Esophagus muscularis mucosa (tissue), 4 donors: ENCODE measurements around the gene ASB10. TPM values are rescaled to one million over a fixed set of nuclear protein-coding genes. Genes with fewer than 3 reads are reported as not detected.

Experiments
- DNase-seq: peaks from one replicate; pipeline ENCODE4 v3.0.0-alpha.2; 2017; ENCODE audit errors: extremely low spot score
- H3K27ac ChIP-seq, 4 donors: fragments of 200-600 bp; sonication (generic); replicated peaks in 1 of 4; 1 replicate in 3 of 4; 2 replicates in 1 of 4; pipeline ENCODE4 v1.5.1; 2016 to 2019; ENCODE audit warnings: mild to moderate bottlenecking in 1 of 4
- H3K27me3 ChIP-seq, 4 donors: fragments of 200-600 bp; sonication (generic); one replicate each; pipeline versions ENCODE4 v1.5.1 to v1.6.0; 2016 to 2019
- H3K36me3 ChIP-seq, 4 donors: fragments of 200-600 bp; sonication (generic); one replicate each; pipeline ENCODE4 v1.5.1; 2016 to 2019
- H3K4me1 ChIP-seq, 4 donors: fragments of 200-600 bp; sonication (generic); one replicate each; pipeline ENCODE4 v1.5.1; 2016 to 2019
- H3K4me3 ChIP-seq, 4 donors: fragments of 200-600 bp; sonication (generic); 1 replicate in 2 of 4; 2 replicates in 2 of 4; pipeline ENCODE4 v1.5.1; 2016 to 2019; ENCODE audit warnings: mild to moderate bottlenecking in 4 of 4, moderate library complexity in 1 of 4
- H3K9me3 ChIP-seq, 4 donors: fragments of 200-600 bp; sonication (generic); 1 replicate in 3 of 4; 2 replicates in 1 of 4; pipeline ENCODE4 v1.5.1; 2016 to 2019
- EP300 ChIP-seq: sonication (generic); formaldehyde crosslinking; IDR thresholded peaks from one replicate; pipeline ENCODE4 v1.6.1; 2017; ENCODE audit warnings: antibody characterized with exemption
- POLR2A ChIP-seq: fragments of 450-650 bp; IDR thresholded peaks from one replicate; pipeline ENCODE4 v1.6.1; 2017; ENCODE audit warnings: antibody characterized with exemption, moderate library complexity, mild to moderate bottlenecking, low read depth
- POLR2AphosphoS5 ChIP-seq, 2 donors: sonication (generic); formaldehyde crosslinking; IDR thresholded peaks; one replicate each; pipeline ENCODE4 v1.6.1; 2017; ENCODE audit warnings: antibody characterized with exemption in 2 of 2
- WGBS: methylation state at CpG from one replicate; pipeline ENCODE4 v1.1.5; 2018; 5-methylcytosine and 5-hydroxymethylcytosine counted together
- intact Hi-C: fragments of 100-400 bp; cut with DNase I; formaldehyde crosslinking; loops from one replicate; pipeline ENCODE4 v1.15.1; 2023
- total RNA-seq, 4 donors: library from RNA; depleted of rRNA; stranded (reverse); fragments of >200 nt; gene quantifications; one replicate each; pipeline versions ENCODE4 v1.1.0 to v1.2.1, GENCODE V29; 2016
- TF ChIP-seq, protein P1 (sequence below), 3 experiments: fragments of 200-600 bp in 2 of 3; fragments of 450-650 bp in 1 of 3; sonication (generic) in 2 of 3; IDR thresholded peaks; one replicate each; pipeline ENCODE4 v1.5.1; 2017 to 2019; ENCODE audit warnings: antibody characterized with exemption in 3 of 3, mild to moderate bottlenecking in 2 of 3, moderate library complexity in 1 of 3

Gene ASB10
- total RNA-seq, 4 donors from 2014 or later, result not detected

DNA sequence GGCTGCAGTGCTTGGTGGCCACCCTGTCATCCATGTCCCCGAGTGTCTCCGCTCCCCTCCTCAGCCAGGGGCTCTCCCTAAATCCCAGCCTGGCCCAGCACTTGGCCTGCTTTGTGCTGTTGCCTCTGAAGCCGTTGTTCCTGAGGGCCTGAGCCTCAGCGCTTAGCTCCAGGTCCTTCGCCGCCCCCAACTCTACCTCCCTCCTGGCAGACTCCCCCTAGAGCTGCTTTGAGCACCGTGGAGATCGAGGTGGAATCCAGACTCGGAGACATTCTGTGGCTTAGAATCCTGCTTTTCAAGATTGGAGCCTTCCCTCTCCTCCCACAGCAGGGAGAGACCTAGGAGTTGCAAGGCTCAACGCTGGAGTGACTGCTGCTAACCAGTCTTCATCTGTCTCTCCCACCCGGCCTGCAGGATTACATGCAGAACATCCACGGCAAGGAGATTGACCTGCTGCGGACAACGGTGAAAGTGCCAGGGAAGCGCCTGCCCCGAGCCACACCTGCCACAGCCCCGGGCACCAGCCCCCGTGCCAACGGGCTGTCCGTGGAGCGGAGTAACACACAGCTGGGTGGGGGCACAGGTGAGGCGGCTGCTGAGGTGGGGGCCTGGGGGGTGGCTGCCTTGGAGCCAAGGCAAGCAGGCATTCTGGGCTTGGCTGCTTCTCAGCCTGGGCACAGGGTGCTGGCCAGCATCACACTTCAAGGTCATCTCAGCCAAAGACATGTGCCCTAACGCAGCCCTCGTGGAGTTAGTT lies 52.9 kb downstream of the ASB10 start:
- TF ChIP-seq, protein P1, sequence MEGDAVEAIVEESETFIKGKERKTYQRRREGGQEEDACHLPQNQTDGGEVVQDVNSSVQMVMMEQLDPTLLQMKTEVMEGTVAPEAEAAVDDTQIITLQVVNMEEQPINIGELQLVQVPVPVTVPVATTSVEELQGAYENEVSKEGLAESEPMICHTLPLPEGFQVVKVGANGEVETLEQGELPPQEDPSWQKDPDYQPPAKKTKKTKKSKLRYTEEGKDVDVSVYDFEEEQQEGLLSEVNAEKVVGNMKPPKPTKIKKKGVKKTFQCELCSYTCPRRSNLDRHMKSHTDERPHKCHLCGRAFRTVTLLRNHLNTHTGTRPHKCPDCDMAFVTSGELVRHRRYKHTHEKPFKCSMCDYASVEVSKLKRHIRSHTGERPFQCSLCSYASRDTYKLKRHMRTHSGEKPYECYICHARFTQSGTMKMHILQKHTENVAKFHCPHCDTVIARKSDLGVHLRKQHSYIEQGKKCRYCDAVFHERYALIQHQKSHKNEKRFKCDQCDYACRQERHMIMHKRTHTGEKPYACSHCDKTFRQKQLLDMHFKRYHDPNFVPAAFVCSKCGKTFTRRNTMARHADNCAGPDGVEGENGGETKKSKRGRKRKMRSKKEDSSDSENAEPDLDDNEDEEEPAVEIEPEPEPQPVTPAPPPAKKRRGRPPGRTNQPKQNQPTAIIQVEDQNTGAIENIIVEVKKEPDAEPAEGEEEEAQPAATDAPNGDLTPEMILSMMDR (IDR thresholded peaks at IDR 0.05), result no peak
- TF ChIP-seq EP300 (no peak), POLR2A (no peak), POLR2AphosphoS5 (IDR thresholded peaks at IDR 0.05) (no peak)
- intact Hi-C loops, result no loop called here
- no peak overlapping the region for H3K4me3 ChIP-seq
- no peaks in the 10 kb centered on the region for H3K27me3 ChIP-seq
- no peak overlapping the region for H3K27ac ChIP-seq
- no peaks in the 10 kb centered on the region for H3K9me3 ChIP-seq
- WGBS, result 95% methylated on average over 15 of the region's 24 CpGs
- no peak for DNase-seq
- peaks cover 0 to 17% (median 3%) of the 10 kb centered on the region in 4 donors for H3K4me1 ChIP-seq
- peaks cover 46 to 100% (median 97%) of the 10 kb centered on the region in 4 donors for H3K36me3 ChIP-seq

DNA sequence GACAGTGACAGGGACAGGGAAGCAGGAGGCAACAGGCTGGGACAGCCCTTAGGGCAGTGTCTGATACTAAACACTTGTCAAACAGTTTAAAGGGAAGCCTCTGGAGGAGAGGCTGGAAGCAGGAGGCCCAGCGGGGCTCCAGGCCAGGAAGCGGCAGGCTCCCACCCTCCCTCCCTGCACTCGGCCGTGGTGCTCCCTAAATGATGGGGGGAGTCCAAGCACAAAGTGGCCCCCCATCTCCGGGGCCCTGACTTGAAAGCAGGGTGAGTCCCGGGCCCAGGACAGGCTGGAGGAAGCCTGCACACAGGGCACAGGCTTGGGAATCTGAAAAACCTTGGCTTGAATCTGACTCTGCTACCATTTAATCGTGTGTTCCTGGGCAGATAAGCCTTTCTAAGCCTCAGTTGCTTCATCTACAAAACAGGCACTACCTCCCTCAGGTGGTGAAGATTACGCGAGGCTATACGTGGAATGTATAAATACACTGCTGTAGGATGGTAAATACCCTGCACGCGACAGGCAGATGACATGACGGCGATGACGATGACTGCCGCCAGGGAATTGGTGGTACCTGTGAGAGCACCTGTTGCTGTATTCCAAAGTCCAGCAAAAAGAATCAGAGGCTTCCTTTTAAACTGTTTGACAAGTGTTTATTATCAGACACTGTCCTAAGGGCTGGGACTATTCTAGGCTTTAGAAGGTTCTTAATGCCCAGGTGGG lies 53.6 kb downstream of the ASB10 start:
- H3K36me3 ChIP-seq, result peaks cover 53 to 100% (median 99%) of the 10 kb centered on the region in 4 donors
- H3K27me3 ChIP-seq, result no peaks in the 10 kb centered on the region
- 96% methylated on average over 10 of the region's 16 CpGs for WGBS
- no peak overlapping the region for H3K27ac ChIP-seq
- DNase-seq, result no peak
- no peaks in the 10 kb centered on the region for H3K9me3 ChIP-seq
- peaks cover 0 to 15% (median 3%) of the 10 kb centered on the region in 4 donors for H3K4me1 ChIP-seq
- intact Hi-C loops, result no loop called here
- H3K4me3 ChIP-seq, result no peak overlapping the region
- TF ChIP-seq EP300 (no peak), POLR2A (no peak), POLR2AphosphoS5 (IDR thresholded peaks at IDR 0.05) (no peak)
- TF ChIP-seq, protein P1 (IDR thresholded peaks at IDR 0.05), result no peak

DNA sequence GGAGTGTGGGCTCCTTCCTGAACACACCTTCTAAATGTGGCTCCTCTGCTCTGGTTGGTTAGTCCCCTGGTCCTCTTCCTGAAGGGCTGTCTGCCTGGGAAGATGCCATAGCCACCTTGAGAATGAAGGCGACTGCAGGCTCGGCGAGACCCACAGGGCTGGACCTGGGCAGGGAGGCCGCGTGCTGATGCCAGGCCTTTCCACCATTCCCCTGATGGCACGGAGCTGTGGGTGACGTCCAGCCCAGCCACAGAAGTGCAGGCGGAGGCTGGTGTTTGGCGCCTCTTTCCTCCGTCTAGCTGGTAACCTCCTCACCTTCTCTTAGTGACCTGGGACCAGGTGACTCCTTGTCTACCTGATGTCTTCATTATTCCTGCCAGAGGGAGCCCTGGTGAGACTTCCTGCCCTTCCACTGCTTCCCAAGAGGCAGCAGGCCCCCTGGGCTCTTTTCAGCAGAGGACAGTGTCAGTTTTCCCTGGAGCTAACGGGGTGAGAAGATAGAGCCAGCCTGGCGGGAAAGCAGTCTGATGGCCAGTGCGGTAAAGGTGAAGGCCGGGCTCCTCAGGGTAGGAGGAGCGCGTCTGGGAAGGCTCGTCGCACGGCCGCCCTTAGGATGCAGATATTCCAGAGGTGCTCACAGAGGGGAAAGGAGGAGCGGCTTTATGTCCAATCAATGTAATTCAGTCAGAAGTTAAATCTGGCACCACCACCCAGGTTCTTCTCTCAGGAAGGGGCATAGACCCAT lies 54.4 kb downstream of the ASB10 start:
- 96% methylated on average over 19 of the region's 21 CpGs for WGBS
- TF ChIP-seq EP300, result no peak
- no peak for TF ChIP-seq POLR2A
- TF ChIP-seq POLR2AphosphoS5 (IDR thresholded peaks at IDR 0.05), result no peak
- TF ChIP-seq, protein P1 (IDR thresholded peaks at IDR 0.05), result no peak
- no peak overlapping the region for H3K4me3 ChIP-seq
- H3K4me1 ChIP-seq, result peaks cover 0 to 7% (median 3%) of the 10 kb centered on the region in 4 donors
- no peaks in the 10 kb centered on the region for H3K9me3 ChIP-seq
- no peak for DNase-seq
- peaks cover 53 to 100% (median 99%) of the 10 kb centered on the region in 4 donors for H3K36me3 ChIP-seq
- no peaks in the 10 kb centered on the region for H3K27me3 ChIP-seq
- no peak overlapping the region for H3K27ac ChIP-seq
- intact Hi-C loops, result no loop called here

DNA sequence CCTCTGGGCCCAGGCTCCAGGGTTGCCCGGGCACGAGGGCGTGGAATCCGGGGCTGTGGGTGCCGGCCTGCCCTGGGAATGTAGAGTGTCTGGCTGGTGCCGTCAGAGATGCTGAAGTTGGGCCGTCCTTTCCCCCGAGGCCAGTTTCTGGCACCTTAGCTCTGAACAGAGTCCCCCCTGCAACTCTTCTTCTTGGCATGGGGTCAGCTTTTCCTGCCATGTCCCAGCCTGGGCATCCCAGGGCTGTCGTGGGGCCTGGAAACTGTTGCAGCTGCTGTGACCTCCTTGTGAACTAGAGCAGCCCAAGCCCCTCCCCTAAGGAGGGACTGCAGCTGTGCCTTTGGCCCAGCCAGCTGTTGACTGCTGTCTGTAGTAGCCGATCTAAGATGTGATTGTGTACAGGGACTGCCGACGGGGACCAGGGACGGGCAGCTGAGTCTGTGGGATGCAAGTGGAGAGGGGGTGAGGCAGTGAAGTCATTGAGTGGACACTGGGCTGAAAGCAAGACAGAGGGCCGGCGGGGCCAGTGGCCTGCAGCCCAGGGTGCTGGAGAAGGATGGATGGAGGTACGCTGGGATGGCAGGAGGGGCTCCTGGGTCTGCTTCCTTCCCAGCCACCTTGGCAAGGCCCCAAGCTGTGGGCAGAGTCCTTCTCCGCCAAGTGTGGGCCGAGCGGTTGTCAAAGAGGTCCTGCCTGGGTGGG lies 55.3 kb downstream of the ASB10 start:
- intact Hi-C loops, result no loop called here
- no peak for TF ChIP-seq POLR2AphosphoS5 (IDR thresholded peaks at IDR 0.05)
- H3K27me3 ChIP-seq, result no peaks in the 10 kb centered on the region
- no peaks in the 10 kb centered on the region for H3K9me3 ChIP-seq
- WGBS, result 72% methylated on average over 14 of the region's 19 CpGs
- peaks cover 0 to 8% (median 1%) of the 10 kb centered on the region in 4 donors for H3K4me1 ChIP-seq
- DNase-seq, result no peak
- H3K27ac ChIP-seq, result no peak overlapping the region
- H3K4me3 ChIP-seq, result no peak overlapping the region
- H3K36me3 ChIP-seq, result peaks cover 53 to 100% (median 91%) of the 10 kb centered on the region in 4 donors
